22Rv1 (cell line): Measurements from ENCODE around the gene SMYD3.
"Not testable (repeated sequence)": the region's sequence is repeated elsewhere in the genome, so short reads cannot be mapped to it uniquely, and the experiment has no call there.

ENCODE experiments used
- H3K27ac ChIP-seq: fragments of 450-650 bp; 2 replicates; pipeline ENCODE4 v1.5.1; 2017
- CTCF ChIP-seq: fragments of 450-650 bp; IDR thresholded peaks from 2 replicates; pipeline ENCODE4 v1.5.1; 2017; ENCODE audit warnings: mild to moderate bottlenecking
- ZFX ChIP-seq: fragments of 450-650 bp; IDR thresholded peaks from 2 replicates; pipeline ENCODE4 v1.6.1; 2017; ENCODE audit warnings: antibody characterized with exemption, borderline replicate concordance

Gene SMYD3

GRCh38 chr1:246335151-246335550 lies 171.9 kb downstream of the SMYD3 start:
- TF ChIP-seq CTCF (no peak), ZFX (no peak)
- H3K27ac ChIP-seq, result no peak overlapping the region

GRCh38 chr1:246333855-246334254 lies 173.2 kb downstream of the SMYD3 start:
- H3K27ac ChIP-seq, result no peak overlapping the region
- no peak for TF ChIP-seq ZFX
- TF ChIP-seq CTCF, result no peak

GRCh38 chr1:246332078-246332477 lies 175.0 kb downstream of the SMYD3 start:
- no peak overlapping the region for H3K27ac ChIP-seq

GRCh38 chr1:246329900-246330299 lies 177.2 kb downstream of the SMYD3 start:
- H3K27ac ChIP-seq, result no peak overlapping the region

More at GRCh38 chr1:246332078-246332477, 175.0 kb downstream of the SMYD3 start:
- TF ChIP-seq CTCF, result no peak
- no peak for TF ChIP-seq ZFX

GRCh38 chr1:246329292-246329691 lies 177.8 kb downstream of the SMYD3 start:
- H3K27ac ChIP-seq, result not testable (repeated sequence)

More at GRCh38 chr1:246329900-246330299, 177.2 kb downstream of the SMYD3 start:
- no peak for TF ChIP-seq CTCF
- TF ChIP-seq ZFX, result no peak

- TF ChIP-seq CTCF, result no peak
- TF ChIP-seq ZFX, result no peak
- H3K27ac ChIP-seq, result no peak overlapping the region
Observed at GRCh38 chr1:246324711-246325110, 182.4 kb downstream of the SMYD3 start.

- not testable (repeated sequence) for H3K27ac ChIP-seq
Observed at GRCh38 chr1:246324033-246324432, 183.0 kb downstream of the SMYD3 start.

- H3K27ac ChIP-seq, result no peak overlapping the region
- TF ChIP-seq CTCF, result no peak
- no peak for TF ChIP-seq ZFX
Observed at GRCh38 chr1:246320286-246320685, 186.8 kb downstream of the SMYD3 start.
